Measurements from ENCODE around the gene DNAJB13. TPM values are rescaled to one million over a fixed set of nuclear protein-coding genes. Genes with fewer than 3 reads are reported as not detected.

DNAJB13 gene
- total and polyA plus RNA-seq, 2 of the 4 experiments (the other 2 are of a cell fraction), result 0.18 to 0.48 TPM

DNA sequence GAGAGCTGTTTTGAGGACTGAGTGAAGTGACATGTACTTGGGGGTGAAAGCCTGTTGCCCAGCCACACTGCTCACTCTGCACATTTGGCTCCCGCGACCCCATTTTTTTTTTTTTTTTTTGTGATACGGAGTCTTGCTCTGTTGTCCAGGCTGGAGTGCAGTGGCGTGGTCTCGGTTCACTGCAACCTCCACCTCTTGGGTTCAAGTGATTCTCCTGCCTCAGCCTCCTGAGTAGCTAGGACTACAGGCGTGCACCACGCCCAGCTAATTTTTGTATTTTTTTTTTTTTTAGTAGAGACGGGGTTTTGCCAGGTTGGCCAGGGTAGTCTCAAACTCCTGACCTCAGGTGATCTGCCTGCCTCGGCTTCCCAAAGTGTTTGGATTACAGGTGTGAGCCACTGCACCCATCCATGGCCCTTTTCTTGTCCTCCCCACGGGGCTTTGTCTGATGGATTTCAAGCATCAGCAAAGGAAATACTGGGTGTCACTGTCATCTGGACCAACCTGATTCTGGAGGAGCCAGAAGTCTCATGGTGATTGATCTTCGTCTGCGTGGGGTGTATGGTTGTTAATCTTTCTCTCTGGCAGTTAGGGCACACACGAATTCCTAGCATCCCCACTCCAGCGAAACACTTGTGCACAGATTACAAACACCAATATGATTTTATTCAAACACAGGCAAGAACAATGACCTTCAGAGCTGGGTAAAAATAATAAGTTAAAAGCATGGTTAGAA is 61.4 kb downstream of the DNAJB13 start (continued):
- TF ChIP-seq ELK1 (IDR thresholded peaks at IDR 0.05; ENCODE audit: borderline replicate concordance, low read depth, low read length), result no peak
- TF ChIP-seq CEBPB (IDR thresholded peaks at IDR 0.05; ENCODE audit: low read depth, low read length), result no peak
- no peak for TF ChIP-seq RCOR1 (IDR thresholded peaks at IDR 0.05; ENCODE audit: insufficient replicate concordance, low read length)

GRCh38 chr11:74013141-74013540 is 62.3 kb downstream of the DNAJB13 start:
- no peak overlapping the region for H3K27ac ChIP-seq (ENCODE audit: insufficient read depth, low read length)
- no peak overlapping the region for H3K4me3 ChIP-seq (ENCODE audit: insufficient read depth, low read depth, low read length)
- no peak overlapping the region for H3K23ac ChIP-seq (ENCODE audit: low read depth, low read length)
- no peak overlapping the region for H2BK20ac ChIP-seq (ENCODE audit: low read depth, low read length)
- no peak overlapping the region for H3K14ac ChIP-seq (replicated peaks; ENCODE audit: low read depth, low read length)
- H2BK120ac ChIP-seq (ENCODE audit: low read depth, low read length), result no peak overlapping the region
- H4K8ac ChIP-seq (ENCODE audit: low read depth in 2 of 2, low read length in 2 of 2), result no peak overlapping the region
- H3K4ac ChIP-seq (ENCODE audit: low read depth, low read length), result no peak overlapping the region
- no peaks in the 10 kb centered on the region for H3K9me3 ChIP-seq (ENCODE audit: control insufficient read depth, insufficient read depth, low read length)
- no peak overlapping the region for H2AK9ac ChIP-seq (replicated peaks; ENCODE audit: low read depth, low read length, poor library complexity)
- peaks cover 7% of the 10 kb centered on the region; the same call in 1 of the 2 replicates for H3K9me1 ChIP-seq (ENCODE audit: insufficient read depth, low read length)
- no peak overlapping the region for H3K56ac ChIP-seq (ENCODE audit: extremely low read depth, insufficient read depth, low read length)
- no TSS peak for BruUV-seq (replicated peaks)
- TF ChIP-seq POLR2A (IDR thresholded peaks at IDR 0.05; ENCODE audit: low read depth, low read length) (no peak), FOS (IDR thresholded peaks at IDR 0.05; ENCODE audit: low read depth, low read length) (no peak), MXI1 (IDR thresholded peaks at IDR 0.05; ENCODE audit: borderline replicate concordance, low read depth, low read length) (no peak), RFX5 (IDR thresholded peaks at IDR 0.05; ENCODE audit: low read depth, low read length) (no peak)
- no peak overlapping the region for H2AK5ac ChIP-seq (ENCODE audit: low read depth, low read length)
- H3K4me1 ChIP-seq (ENCODE audit: control insufficient read depth, insufficient read depth, low read length), result peaks cover 1% of the 10 kb centered on the region
- H3K36me3 ChIP-seq (ENCODE audit: control insufficient read depth, insufficient read depth, low read length), result peaks cover 8% of the 10 kb centered on the region; the same call in 1 of the 2 replicates
- peaks cover 0 to 5% of the 10 kb centered on the region in 2 experiments; a peak in 1 of 4 replicates for H3K79me1 ChIP-seq (ENCODE audit: low read depth in 1 of 2, low read length in 2 of 2)
- ChIA-PET CTCF (interaction anchor here (1.2 kb wide), 1 partner anchor 37 kb away, joined by 4 read pairs; no protein-coding TSS in a partner anchor), POLR2A (ENCODE audit: unreplicated experiment) (no interaction called here)
- no peak overlapping the region for H2BK5ac ChIP-seq (ENCODE audit: low read depth, low read length, poor library complexity, severe bottlenecking)
- no peak overlapping the region for H4K5ac ChIP-seq (ENCODE audit: low read depth, low read length)
- intact Hi-C loops (cut with micrococcal nuclease) (no loop called here), in situ Hi-C loops (cut with MboI; ENCODE audit: low sequenced_read_pairs) (no loop called here), dilution Hi-C loops (cut with HindIII; ENCODE audit: low sequenced_read_pairs, unreplicated experiment) (no loop called here)
- ATAC-seq (ENCODE audit: low read depth), result no peak
- H4K20me1 ChIP-seq (ENCODE audit: insufficient read depth, low read length), result no peaks in the 10 kb centered on the region; the same call in 1 of the 2 replicates
- 93% methylated on average over 2 of the region's 8 CpGs; no CpG with 5 or more reads in 1 of the 2 experiments for WGBS, 2 experiments (ENCODE audit: extremely low coverage in 2 of 2, insufficient read length in 1 of 2)
- H3K4me2 ChIP-seq (ENCODE audit: low read depth, low read length), result no peak overlapping the region
- no peak overlapping the region for H3K18ac ChIP-seq (ENCODE audit: low read depth, low read length)
- no peak overlapping the region for H3K9ac ChIP-seq (ENCODE audit: low read depth, low read length)
- H4K91ac ChIP-seq (ENCODE audit: insufficient read depth, low read depth, low read length), result no peak overlapping the region
- H2AFZ ChIP-seq (replicated peaks; ENCODE audit: low read length, poor library complexity), result no peak overlapping the region
- no peak overlapping the region for H2BK15ac ChIP-seq (ENCODE audit: low read depth, low read length)
- no peaks in the 10 kb centered on the region for H3K27me3 ChIP-seq (ENCODE audit: control insufficient read depth, insufficient read depth, low read length)
- no peak for DNase-seq

Data from IMR-90 (cell line).